ENCODE results near the gene HRAS. TPM values are rescaled to one million over a fixed set of nuclear protein-coding genes. Genes with fewer than 3 reads are reported as not detected.
"Not testable (repeated sequence)": the region's sequence is repeated elsewhere in the genome, so short reads cannot be mapped to it uniquely, and the experiment has no call there.

The HRAS gene
- total RNA-seq, 1 donor from 2014 or later = 68.3 TPM

DNA sequence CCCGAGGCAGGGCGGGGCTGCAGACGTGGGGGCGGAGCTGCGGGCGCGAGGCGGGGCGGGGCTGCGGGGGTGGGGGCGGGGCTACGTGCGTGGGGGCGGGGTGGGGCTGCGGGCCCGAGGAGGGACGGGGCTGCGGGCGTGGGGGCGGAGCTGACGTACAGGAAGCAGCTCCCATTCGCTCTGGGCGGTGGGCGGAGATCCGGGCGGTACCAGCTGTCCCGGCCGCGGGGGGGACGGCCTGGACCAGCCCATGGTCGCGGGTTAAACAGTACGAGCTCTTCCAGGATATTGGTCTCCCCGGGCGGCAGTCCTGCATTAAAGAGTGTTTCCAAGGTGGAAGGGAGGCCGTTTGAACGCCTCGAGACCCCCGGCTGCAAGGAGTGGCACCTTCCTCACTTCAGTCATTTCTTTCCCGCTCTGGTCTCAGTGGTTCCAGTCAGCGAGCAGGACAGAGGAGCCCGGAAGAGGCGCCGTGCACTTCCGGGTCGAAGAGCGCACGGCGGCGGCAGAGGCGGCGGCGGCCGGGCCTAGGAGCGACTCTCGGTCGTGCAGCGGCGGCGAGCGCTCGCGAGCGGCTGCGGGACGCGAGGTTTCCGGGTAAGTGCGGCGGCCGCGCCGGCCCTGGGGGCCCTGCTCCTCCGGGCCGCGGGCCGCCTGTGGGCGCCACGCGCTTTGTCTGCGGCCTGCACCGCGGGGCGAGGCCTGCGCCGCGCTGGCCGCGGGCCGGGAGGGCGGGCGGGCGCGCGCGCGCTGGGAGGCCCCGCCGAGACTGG, 40.8 kb upstream of the HRAS start, which contains the start of gene PHRF1:
TSS of gene PHRF1 (plus strand) at position 475 of the 773 bp plus-strand sequence. CDS start 5,043 bp downstream, outside the sequence.
- peak within 1 kb of the TSS; percentile 97 for H3K4me3 Mint-ChIP-seq (ENCODE audit: unreplicated experiment)
- DNase-seq (ENCODE audit: extremely low spot score, unreplicated experiment) = peak; percentile 99
- peak within 1 kb of the TSS; percentile 99 for H3K27ac Mint-ChIP-seq (ENCODE audit: unreplicated experiment)
- peaks cover 3% of the 10 kb centered on the region for H3K27me3 Mint-ChIP-seq (ENCODE audit: unreplicated experiment)
- H3K9me3 Mint-ChIP-seq (ENCODE audit: unreplicated experiment) = no peaks in the 10 kb centered on the region
- H3K36me3 Mint-ChIP-seq (ENCODE audit: unreplicated experiment) = peaks cover 1% of the 10 kb centered on the region
- TF ChIP-seq, protein P1, sequence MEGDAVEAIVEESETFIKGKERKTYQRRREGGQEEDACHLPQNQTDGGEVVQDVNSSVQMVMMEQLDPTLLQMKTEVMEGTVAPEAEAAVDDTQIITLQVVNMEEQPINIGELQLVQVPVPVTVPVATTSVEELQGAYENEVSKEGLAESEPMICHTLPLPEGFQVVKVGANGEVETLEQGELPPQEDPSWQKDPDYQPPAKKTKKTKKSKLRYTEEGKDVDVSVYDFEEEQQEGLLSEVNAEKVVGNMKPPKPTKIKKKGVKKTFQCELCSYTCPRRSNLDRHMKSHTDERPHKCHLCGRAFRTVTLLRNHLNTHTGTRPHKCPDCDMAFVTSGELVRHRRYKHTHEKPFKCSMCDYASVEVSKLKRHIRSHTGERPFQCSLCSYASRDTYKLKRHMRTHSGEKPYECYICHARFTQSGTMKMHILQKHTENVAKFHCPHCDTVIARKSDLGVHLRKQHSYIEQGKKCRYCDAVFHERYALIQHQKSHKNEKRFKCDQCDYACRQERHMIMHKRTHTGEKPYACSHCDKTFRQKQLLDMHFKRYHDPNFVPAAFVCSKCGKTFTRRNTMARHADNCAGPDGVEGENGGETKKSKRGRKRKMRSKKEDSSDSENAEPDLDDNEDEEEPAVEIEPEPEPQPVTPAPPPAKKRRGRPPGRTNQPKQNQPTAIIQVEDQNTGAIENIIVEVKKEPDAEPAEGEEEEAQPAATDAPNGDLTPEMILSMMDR (IDR thresholded peaks at IDR 0.05) = no peak
- H3K4me1 Mint-ChIP-seq (ENCODE audit: unreplicated experiment) = peaks cover 37% of the 10 kb centered on the region

DNA sequence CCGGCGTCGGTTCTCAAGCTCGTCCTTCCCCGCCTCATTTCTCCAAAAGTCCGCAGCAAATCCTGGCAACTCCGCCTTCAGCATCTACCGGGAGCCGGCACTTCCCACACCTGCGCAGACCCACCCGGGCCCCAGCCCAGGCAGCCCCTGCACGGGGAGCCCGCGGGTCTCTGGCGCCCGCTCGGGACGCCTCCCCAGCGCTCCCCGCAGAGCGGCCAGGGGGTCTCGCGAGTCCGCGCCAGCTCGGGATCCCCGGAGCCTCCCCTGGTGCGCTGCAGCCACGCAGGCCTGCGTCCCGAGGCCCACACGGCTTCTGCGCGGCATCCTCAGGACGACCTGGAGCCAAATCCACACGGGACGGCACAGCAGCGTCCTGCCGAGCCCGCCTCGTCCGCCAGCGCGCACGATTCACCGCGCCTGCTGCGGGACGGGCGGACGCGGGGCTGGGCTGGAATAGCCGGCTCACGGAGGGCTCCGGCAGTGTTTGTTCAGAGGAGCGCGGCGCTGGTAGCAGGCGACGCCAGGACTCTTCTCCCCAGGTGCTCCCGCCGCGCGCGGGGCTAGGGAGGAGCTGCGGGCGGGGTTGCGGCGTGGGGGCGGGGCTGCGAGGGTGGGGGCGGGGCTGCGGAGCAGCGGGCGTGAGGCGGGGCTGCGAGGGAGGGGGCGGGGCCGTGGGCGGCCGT, 40.1 kb upstream of the HRAS start:
- Mint-ChIP-seq H3K4me3 (ENCODE audit: unreplicated experiment) (peak overlapping the region; percentile 79), H3K36me3 (ENCODE audit: unreplicated experiment) (no peaks in the 10 kb centered on the region), H3K4me1 (ENCODE audit: unreplicated experiment) (peaks cover 37% of the 10 kb centered on the region), H3K27ac (ENCODE audit: unreplicated experiment) (no peak overlapping the region), H3K27me3 (ENCODE audit: unreplicated experiment) (peaks cover 3% of the 10 kb centered on the region), H3K9me3 (ENCODE audit: unreplicated experiment) (no peaks in the 10 kb centered on the region)
- DNase-seq (ENCODE audit: extremely low spot score, unreplicated experiment) = no peak
- TF ChIP-seq, protein P1 (IDR thresholded peaks at IDR 0.05) = no peak

DNA sequence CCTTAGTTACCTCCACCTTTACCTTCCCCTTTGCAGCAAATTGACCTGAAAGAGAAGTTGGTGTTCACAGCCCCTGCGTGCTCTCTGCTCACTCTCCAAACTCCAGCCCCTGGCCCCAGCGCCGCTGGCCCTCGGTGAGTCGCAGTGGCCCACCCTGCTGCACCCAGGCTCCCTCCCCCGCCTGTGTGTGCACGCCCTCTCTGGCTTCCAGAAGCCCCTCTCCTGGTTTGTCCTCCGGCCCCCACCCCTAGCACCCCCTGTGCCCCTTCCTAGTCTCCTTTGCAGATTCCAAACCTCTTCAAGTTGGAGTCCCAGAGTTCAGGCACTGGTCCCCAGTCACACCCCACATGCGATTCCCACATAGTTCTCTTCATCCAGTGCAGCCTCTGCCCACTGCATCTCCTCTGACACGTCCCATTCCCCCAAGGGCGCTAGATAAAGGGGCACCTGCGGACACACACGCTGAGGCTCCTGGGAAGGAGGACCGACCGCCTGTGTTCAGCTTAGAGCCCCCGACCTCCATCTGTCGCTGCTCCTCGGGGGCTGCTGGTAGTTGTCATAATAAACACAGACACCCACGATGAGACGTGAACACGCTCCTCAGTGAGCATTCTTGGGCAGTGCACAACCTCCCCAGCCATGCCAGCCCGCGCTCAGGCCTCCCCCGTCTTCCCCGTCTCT, 39.4 kb upstream of the HRAS start:
- Mint-ChIP-seq H3K4me3 (ENCODE audit: unreplicated experiment) (peak overlapping the region; percentile 79), H3K36me3 (ENCODE audit: unreplicated experiment) (no peaks in the 10 kb centered on the region), H3K27ac (ENCODE audit: unreplicated experiment) (no peak overlapping the region), H3K9me3 (ENCODE audit: unreplicated experiment) (no peaks in the 10 kb centered on the region), H3K4me1 (ENCODE audit: unreplicated experiment) (peaks cover 34% of the 10 kb centered on the region), H3K27me3 (ENCODE audit: unreplicated experiment) (peaks cover 3% of the 10 kb centered on the region)
- TF ChIP-seq, protein P1 (IDR thresholded peaks at IDR 0.05) = no peak
- no peak for DNase-seq (ENCODE audit: extremely low spot score, unreplicated experiment)

DNA sequence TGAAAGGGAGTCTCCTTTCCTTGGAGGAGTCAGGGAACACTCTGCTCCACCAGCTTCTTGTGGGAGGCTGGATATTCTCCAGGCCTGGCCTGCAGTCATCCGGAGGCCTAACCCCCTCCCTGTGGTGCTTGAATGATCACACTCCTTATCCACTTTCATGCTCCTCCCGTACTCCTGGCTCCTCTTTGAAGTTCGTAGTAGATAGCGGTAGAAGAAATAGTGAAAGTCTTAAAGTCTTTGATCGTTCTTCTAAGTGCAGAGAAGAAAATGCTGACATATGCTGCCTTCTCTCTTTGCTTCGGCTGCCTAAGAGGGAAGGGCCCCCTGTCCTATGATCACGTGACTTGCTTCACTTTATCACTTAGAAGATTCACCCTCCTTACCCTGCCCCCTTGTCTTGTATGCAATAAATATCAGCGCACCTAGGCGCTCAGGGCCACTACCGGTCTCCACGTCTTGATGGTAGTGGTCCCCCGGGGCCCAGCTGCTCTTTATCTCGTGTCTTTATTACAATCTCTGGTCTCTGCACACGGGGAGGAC, 38.7 kb upstream of the HRAS start:
- Mint-ChIP-seq H3K4me1 (ENCODE audit: unreplicated experiment) (peaks cover 29% of the 10 kb centered on the region), H3K4me3 (ENCODE audit: unreplicated experiment) (peak overlapping the region; percentile 79)
- not testable (repeated sequence) for H3K27ac Mint-ChIP-seq (ENCODE audit: unreplicated experiment); H3K9me3 Mint-ChIP-seq (ENCODE audit: unreplicated experiment); H3K27me3 Mint-ChIP-seq (ENCODE audit: unreplicated experiment); H3K36me3 Mint-ChIP-seq (ENCODE audit: unreplicated experiment); DNase-seq (ENCODE audit: extremely low spot score, unreplicated experiment)

DNA sequence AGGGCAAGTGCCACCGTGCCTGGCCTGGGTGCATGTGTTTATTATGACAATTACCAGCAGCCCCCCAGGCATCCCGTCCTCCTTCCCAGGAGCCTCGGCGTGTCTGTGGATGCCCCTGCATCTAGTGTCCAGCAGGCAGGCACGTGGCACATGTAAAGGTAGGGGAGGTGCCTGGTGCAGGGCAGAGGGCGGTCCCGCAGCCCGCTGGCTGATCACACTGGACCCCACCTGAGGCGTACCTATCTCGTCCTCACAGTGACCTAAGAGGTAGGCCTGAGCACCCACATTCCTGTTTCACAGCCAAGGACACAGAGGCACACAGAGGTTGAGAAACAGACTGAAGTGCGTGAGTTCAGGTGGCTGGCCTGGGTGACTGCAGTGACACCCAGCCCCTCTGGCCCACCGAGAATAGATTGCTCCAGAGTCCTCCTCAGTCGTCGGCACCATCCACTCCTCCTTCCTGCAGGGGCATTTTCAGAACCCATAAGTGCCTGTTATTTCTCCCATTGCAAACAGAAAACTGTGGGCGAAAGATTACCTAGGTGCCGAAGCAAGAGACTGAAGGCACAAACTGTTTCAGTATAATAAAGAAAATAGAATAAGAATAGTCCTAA, 37.9 kb upstream of the HRAS start:
- H3K27me3 Mint-ChIP-seq (ENCODE audit: unreplicated experiment) = peaks cover 3% of the 10 kb centered on the region
- peaks cover 21% of the 10 kb centered on the region for H3K4me1 Mint-ChIP-seq (ENCODE audit: unreplicated experiment)
- H3K27ac Mint-ChIP-seq (ENCODE audit: unreplicated experiment) = no peak overlapping the region
- no peak overlapping the region for H3K4me3 Mint-ChIP-seq (ENCODE audit: unreplicated experiment)
- H3K36me3 Mint-ChIP-seq (ENCODE audit: unreplicated experiment) = no peaks in the 10 kb centered on the region
- no peaks in the 10 kb centered on the region for H3K9me3 Mint-ChIP-seq (ENCODE audit: unreplicated experiment)
- no peak for DNase-seq (ENCODE audit: extremely low spot score, unreplicated experiment)
- TF ChIP-seq, protein P1 (IDR thresholded peaks at IDR 0.05) = no peak
